ENCODE data around the gene MDM2. TPM values are rescaled to one million over a fixed set of nuclear protein-coding genes. Genes with fewer than 3 reads are reported as not detected.

The MDM2 gene
- polyA plus RNA-seq, 2 of the 4 experiments (the other 2 are of a cell fraction), result 40.3 to 96.4 TPM

- TF ChIP-seq, protein P1, sequence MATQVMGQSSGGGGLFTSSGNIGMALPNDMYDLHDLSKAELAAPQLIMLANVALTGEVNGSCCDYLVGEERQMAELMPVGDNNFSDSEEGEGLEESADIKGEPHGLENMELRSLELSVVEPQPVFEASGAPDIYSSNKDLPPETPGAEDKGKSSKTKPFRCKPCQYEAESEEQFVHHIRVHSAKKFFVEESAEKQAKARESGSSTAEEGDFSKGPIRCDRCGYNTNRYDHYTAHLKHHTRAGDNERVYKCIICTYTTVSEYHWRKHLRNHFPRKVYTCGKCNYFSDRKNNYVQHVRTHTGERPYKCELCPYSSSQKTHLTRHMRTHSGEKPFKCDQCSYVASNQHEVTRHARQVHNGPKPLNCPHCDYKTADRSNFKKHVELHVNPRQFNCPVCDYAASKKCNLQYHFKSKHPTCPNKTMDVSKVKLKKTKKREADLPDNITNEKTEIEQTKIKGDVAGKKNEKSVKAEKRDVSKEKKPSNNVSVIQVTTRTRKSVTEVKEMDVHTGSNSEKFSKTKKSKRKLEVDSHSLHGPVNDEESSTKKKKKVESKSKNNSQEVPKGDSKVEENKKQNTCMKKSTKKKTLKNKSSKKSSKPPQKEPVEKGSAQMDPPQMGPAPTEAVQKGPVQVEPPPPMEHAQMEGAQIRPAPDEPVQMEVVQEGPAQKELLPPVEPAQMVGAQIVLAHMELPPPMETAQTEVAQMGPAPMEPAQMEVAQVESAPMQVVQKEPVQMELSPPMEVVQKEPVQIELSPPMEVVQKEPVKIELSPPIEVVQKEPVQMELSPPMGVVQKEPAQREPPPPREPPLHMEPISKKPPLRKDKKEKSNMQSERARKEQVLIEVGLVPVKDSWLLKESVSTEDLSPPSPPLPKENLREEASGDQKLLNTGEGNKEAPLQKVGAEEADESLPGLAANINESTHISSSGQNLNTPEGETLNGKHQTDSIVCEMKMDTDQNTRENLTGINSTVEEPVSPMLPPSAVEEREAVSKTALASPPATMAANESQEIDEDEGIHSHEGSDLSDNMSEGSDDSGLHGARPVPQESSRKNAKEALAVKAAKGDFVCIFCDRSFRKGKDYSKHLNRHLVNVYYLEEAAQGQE (IDR thresholded peaks at IDR 0.05), result no peak
- TF ChIP-seq RAD21 (conservative IDR thresholded peaks at IDR 0.05 in 1 of 2, IDR thresholded peaks at IDR 0.05 in 1 of 2) (peak; percentile 6 to 12; a peak in 1 of 5 replicates), TFCP2L1 (CRISPR knock-in tag; IDR thresholded peaks at IDR 0.05) (peak; percentile 84)
These were observed at the start of gene MDM2 (continued) for GRCh38 chr12:68807576-68808387.

DNA sequence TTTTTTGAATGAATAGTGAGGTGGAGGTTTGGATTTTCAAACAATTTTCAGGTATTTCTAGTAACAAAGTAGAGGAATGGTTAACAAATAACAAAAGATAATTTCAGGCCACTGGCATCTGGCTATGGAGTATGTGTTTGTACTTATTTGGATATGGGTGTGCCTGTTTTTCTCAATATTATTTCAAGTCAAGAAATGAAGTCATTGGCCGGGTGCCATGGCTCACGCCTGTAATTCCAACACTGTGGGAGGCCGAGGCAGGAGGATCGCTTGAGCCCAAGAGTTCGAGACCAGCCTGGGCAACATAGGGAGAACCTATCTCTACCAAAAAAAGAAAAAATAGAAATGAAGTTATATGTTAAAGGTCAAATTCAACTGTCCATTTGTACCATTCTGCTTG, 48.1 kb upstream of the MDM2 start:
- Histone ChIP-seq H3K4me1 (no peaks in the 10 kb centered on the region), H3K4me3 (no peak overlapping the region), H3K4me2 (no peak overlapping the region), H3K9me3 (no peaks in the 10 kb centered on the region), H3K27ac (no peak overlapping the region)
- ChIA-PET CTCF (interaction anchor here (1.3 kb wide), 1 partner anchor 14 kb away, joined by 3 read pairs; the partner anchor contains the start of gene SLC35E3), POLR2A (no interaction called here)
- DNase-seq (ENCODE audit: low read depth in 1 of 2, low spot score in 1 of 2) (no peak), FAIRE-seq (no peak), ATAC-seq (no peak)
- 86% methylated on average over 5 of the region's 5 CpGs for WGBS (ENCODE audit: missing lambda C conversion rate)
- TF ChIP-seq HDAC2 (IDR thresholded peaks at IDR 0.05), result no peak
- TF ChIP-seq, protein P2, sequence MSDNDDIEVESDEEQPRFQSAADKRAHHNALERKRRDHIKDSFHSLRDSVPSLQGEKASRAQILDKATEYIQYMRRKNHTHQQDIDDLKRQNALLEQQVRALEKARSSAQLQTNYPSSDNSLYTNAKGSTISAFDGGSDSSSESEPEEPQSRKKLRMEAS (IDR thresholded peaks at IDR 0.05), result no peak
- no peak for TF ChIP-seq ESRRA (IDR thresholded peaks at IDR 0.05; ENCODE audit: borderline replicate concordance, low read length)
- TF ChIP-seq HES2 (IDR thresholded peaks at IDR 0.05), result no peak
- no peak for TF ChIP-seq RARB (CRISPR knock-in tag; IDR thresholded peaks at IDR 0.05)
- no peak for TF ChIP-seq KDM1A (IDR thresholded peaks at IDR 0.05; ENCODE audit: low read depth)
- no peak for TF ChIP-seq CBX8 (IDR thresholded peaks at IDR 0.05)
- no peak for TF ChIP-seq MAFK (IDR thresholded peaks at IDR 0.05; ENCODE audit: partially characterized antibody)
- TF ChIP-seq, protein P3, sequence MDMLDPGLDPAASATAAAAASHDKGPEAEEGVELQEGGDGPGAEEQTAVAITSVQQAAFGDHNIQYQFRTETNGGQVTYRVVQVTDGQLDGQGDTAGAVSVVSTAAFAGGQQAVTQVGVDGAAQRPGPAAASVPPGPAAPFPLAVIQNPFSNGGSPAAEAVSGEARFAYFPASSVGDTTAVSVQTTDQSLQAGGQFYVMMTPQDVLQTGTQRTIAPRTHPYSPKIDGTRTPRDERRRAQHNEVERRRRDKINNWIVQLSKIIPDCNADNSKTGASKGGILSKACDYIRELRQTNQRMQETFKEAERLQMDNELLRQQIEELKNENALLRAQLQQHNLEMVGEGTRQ (IDR thresholded peaks at IDR 0.05), result no peak
- no peak for TF ChIP-seq MYC (IDR thresholded peaks at IDR 0.05; ENCODE audit: borderline replicate concordance, low read length)
- no peak for TF ChIP-seq RFX5 (IDR thresholded peaks at IDR 0.05)
- TF ChIP-seq, protein P1 (IDR thresholded peaks at IDR 0.05), result no peak
